ENCODE data around the gene PNN. TPM values are rescaled to one million over a fixed set of nuclear protein-coding genes. Genes with fewer than 3 reads are reported as not detected.

PNN gene
- total and polyA plus RNA-seq, 10 of the 15 experiments (the other 5 are each of a cell fraction or from before 2014, with no cell fraction given): 44.2 to 166 (median 91.0) TPM

DNA sequence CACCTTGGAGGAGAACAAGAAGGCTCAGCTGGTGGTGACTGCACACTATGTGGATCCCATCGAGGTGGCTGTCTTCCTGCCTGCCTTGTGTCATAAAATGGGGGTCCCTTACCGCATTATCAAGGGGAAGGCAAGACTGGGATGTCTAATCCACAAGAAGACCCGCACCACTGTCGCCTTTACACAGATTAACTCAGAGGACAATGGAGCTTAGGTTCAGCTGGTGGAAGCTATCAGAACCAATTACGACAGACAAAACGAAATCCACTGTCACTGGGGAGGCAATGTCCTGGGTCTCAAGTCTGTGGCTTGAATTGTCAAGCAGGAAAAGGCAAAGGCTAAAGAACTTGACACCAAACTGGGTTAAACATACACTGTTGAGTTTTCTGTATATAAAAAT is 17.6 kb upstream of the PNN start (continued):
- TF ChIP-seq, protein P1, sequence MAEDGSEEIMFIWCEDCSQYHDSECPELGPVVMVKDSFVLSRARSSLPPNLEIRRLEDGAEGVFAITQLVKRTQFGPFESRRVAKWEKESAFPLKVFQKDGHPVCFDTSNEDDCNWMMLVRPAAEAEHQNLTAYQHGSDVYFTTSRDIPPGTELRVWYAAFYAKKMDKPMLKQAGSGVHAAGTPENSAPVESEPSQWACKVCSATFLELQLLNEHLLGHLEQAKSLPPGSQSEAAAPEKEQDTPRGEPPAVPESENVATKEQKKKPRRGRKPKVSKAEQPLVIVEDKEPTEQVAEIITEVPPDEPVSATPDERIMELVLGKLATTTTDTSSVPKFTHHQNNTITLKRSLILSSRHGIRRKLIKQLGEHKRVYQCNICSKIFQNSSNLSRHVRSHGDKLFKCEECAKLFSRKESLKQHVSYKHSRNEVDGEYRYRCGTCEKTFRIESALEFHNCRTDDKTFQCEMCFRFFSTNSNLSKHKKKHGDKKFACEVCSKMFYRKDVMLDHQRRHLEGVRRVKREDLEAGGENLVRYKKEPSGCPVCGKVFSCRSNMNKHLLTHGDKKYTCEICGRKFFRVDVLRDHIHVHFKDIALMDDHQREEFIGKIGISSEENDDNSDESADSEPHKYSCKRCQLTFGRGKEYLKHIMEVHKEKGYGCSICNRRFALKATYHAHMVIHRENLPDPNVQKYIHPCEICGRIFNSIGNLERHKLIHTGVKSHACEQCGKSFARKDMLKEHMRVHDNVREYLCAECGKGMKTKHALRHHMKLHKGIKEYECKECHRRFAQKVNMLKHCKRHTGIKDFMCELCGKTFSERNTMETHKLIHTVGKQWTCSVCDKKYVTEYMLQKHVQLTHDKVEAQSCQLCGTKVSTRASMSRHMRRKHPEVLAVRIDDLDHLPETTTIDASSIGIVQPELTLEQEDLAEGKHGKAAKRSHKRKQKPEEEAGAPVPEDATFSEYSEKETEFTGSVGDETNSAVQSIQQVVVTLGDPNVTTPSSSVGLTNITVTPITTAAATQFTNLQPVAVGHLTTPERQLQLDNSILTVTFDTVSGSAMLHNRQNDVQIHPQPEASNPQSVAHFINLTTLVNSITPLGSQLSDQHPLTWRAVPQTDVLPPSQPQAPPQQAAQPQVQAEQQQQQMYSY (CRISPR knock-in tag; IDR thresholded peaks at IDR 0.05): no peak
- TF ChIP-seq, protein P2, sequence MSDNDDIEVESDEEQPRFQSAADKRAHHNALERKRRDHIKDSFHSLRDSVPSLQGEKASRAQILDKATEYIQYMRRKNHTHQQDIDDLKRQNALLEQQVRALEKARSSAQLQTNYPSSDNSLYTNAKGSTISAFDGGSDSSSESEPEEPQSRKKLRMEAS (IDR thresholded peaks at IDR 0.05; ENCODE audit: low read depth, low read length): no peak

DNA sequence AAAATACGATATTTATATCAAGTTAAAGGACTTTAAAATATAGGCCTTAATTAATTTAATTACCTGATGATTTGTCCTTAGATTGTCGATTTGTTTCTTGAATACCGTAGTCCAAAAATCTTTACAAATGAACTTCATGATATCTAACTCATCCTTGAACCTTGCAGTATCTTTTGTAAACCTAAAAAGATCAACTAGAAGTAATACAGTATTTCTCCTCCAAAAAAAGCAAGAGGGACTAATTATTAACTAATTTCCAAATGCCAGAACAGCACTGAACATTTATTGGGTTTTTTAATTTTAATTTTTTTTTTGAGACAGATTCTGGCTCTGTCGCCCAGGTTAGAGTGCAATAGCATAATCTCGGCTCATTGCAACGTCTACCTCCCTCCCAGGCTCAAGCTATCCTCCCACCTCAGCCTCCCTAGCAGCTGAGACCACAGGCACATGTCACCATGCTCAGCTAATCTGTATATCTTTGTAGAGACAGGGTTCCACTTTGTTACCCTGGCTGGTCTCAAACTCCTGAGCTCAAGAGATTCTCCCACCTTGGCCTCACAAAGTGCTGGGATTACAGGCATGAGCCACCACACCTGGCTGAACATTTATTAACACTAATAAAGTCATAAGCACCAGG is 16.7 kb upstream of the PNN start:
- Histone ChIP-seq H3K4me2 (ENCODE audit: control insufficient read depth, insufficient read depth) (no peak overlapping the region), H3K79me2 (ENCODE audit: control insufficient read depth, insufficient read depth, low read length) (no peaks in the 10 kb centered on the region; the same call in 1 of the 2 replicates), H3K9ac (ENCODE audit: control insufficient read depth, insufficient read depth, low read length) (no peak overlapping the region), H3K9me3 (replicated peaks; ENCODE audit: control insufficient read depth, insufficient read depth, low read length) (no peaks in the 10 kb centered on the region), H3K4me1 (ENCODE audit: control insufficient read depth, insufficient read depth, low read length) (no peaks in the 10 kb centered on the region), H3K36me3 (ENCODE audit: control insufficient read depth in 2 of 2, insufficient read depth in 2 of 2, low read length in 1 of 2) (peaks cover 4 to 8% of the 10 kb centered on the region in 2 experiments), H4K20me1 (ENCODE audit: control insufficient read depth, insufficient read depth) (no peaks in the 10 kb centered on the region), H3K4me3 (no peak overlapping the region), H2AFZ (ENCODE audit: control insufficient read depth, low read depth, low read length) (no peak overlapping the region), H3K27me3 (replicated peaks in 1 of 2; ENCODE audit: control insufficient read depth in 2 of 2, insufficient read depth in 2 of 2, low read length in 1 of 2) (no peaks in the 10 kb centered on the region), H3K27ac (ENCODE audit: control insufficient read depth, insufficient read depth) (no peak overlapping the region)
- no peak for FAIRE-seq
- 84% methylated on average over 6 of the region's 6 CpGs for WGBS (ENCODE audit: insufficient coverage, insufficient replicate concordance, low lambda C conversion rate, missing lambda C conversion rate)
- no TSS peak for BruUV-seq (replicated peaks)
- ATAC-seq: no peak
- DNase-seq (ENCODE audit: low read depth, low spot score): no peak
- in situ Hi-C loops (cut with MboI): no loop called here
- CTCF ChIA-PET: interaction anchor here (1.5 to 1.8 kb wide), 2 partner anchors 12 to 42 kb away, joined by 3 to 4 read pairs; partner anchors contain the start of gene TRAPPC6B
- RAD21 ChIA-PET (ENCODE audit: unreplicated experiment): interaction anchor here (0.8 kb wide), 1 partner anchor 15 kb away, joined by 3 read pairs; no protein-coding TSS in a partner anchor
- intact Hi-C loops (cut with micrococcal nuclease; ENCODE audit: unreplicated experiment): no loop called here
- POLR2A ChIA-PET: interaction anchor here (1.2 kb wide), 1 partner anchor 9 kb away, joined by 3 read pairs; no protein-coding TSS in a partner anchor
- SMC1A ChIA-PET (ENCODE audit: uncharacterized antibody, unreplicated experiment): interaction anchor here (0.8 to 2.9 kb wide), 6 partner anchors 10 to 165 kb away, joined by 3 to 13 read pairs (median 3); partner anchors contain the start of gene TRAPPC6B
- TF ChIP-seq, protein P3, sequence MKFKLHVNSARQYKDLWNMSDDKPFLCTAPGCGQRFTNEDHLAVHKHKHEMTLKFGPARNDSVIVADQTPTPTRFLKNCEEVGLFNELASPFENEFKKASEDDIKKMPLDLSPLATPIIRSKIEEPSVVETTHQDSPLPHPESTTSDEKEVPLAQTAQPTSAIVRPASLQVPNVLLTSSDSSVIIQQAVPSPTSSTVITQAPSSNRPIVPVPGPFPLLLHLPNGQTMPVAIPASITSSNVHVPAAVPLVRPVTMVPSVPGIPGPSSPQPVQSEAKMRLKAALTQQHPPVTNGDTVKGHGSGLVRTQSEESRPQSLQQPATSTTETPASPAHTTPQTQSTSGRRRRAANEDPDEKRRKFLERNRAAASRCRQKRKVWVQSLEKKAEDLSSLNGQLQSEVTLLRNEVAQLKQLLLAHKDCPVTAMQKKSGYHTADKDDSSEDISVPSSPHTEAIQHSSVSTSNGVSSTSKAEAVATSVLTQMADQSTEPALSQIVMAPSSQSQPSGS (IDR thresholded peaks at IDR 0.05; ENCODE audit: low read length): no peak
- TF ChIP-seq EP300 (IDR thresholded peaks at IDR 0.05; ENCODE audit: borderline replicate concordance in 1 of 2, control insufficient read depth in 1 of 2, low read depth in 2 of 2, low read length in 2 of 2): no peak
- TF ChIP-seq RAD21 (IDR thresholded peaks at IDR 0.05; ENCODE audit: insufficient read depth, low read depth, low read length): no peak
- TF ChIP-seq HDAC2 (IDR thresholded peaks at IDR 0.05): no peak
- no peak for TF ChIP-seq TBL1XR1 (IDR thresholded peaks at IDR 0.05; ENCODE audit: low read depth, low read length)
- no peak for TF ChIP-seq RELA (IDR thresholded peaks at IDR 0.05; ENCODE audit: borderline replicate concordance, partially characterized antibody)
- TF ChIP-seq, protein P4, sequence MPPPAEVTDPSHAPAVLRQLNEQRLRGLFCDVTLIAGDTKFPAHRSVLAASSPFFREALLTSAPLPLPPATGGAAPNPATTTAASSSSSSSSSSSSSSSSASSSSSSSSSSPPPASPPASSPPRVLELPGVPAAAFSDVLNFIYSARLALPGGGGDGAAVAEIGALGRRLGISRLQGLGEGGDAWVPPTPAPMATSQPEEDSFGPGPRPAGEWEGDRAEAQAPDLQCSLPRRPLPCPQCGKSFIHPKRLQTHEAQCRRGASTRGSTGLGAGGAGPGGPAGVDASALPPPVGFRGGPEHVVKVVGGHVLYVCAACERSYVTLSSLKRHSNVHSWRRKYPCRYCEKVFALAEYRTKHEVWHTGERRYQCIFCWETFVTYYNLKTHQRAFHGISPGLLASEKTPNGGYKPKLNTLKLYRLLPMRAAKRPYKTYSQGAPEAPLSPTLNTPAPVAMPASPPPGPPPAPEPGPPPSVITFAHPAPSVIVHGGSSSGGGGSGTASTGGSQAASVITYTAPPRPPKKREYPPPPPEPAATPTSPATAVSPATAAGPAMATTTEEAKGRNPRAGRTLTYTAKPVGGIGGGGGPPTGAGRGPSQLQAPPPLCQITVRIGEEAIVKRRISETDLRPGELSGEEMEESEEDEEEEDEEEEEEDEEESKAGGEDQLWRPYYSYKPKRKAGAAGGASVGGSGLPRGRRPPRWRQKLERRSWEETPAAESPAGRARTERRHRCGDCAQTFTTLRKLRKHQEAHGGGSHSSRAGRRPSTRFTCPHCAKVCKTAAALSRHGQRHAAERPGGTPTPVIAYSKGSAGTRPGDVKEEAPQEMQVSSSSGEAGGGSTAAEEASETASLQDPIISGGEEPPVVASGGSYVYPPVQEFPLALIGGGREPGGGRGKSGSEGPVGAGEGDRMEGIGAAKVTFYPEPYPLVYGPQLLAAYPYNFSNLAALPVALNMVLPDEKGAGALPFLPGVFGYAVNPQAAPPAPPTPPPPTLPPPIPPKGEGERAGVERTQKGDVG (CRISPR knock-in tag; IDR thresholded peaks at IDR 0.05): no peak
- TF ChIP-seq PAX5 (IDR thresholded peaks at IDR 0.05; ENCODE audit: borderline replicate concordance, low read depth, low read length): no peak
- TF ChIP-seq, protein P5, sequence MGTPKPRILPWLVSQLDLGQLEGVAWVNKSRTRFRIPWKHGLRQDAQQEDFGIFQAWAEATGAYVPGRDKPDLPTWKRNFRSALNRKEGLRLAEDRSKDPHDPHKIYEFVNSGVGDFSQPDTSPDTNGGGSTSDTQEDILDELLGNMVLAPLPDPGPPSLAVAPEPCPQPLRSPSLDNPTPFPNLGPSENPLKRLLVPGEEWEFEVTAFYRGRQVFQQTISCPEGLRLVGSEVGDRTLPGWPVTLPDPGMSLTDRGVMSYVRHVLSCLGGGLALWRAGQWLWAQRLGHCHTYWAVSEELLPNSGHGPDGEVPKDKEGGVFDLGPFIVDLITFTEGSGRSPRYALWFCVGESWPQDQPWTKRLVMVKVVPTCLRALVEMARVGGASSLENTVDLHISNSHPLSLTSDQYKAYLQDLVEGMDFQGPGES (IDR thresholded peaks at IDR 0.05): no peak

All from GM12878 (cell line).